SK-N-SH (cell line): Measurements from ENCODE around the gene ZBTB12. TPM values are rescaled to one million over a fixed set of nuclear protein-coding genes. Genes with fewer than 3 reads are reported as not detected.

ENCODE experiments used
- CTCF ChIA-PET: fragments of 300-600, 350-600 bp; formaldehyde crosslinking; extraction: SDS; loops from one replicate; lab custom pipeline; 2021; lab: Yijun Ruan, JAX
- POLR2A ChIA-PET: fragments of 350-600 bp; sonication (Branson Sonifier 250); formaldehyde crosslinking; extraction: SDS; loops from one replicate; lab custom pipeline; 2020; ENCODE audit warnings: antibody characterized with exemption, inconsistent platforms; lab: Yijun Ruan, JAX
- DNase-seq: peaks from one replicate; pipeline ENCODE4 v3.0.0; 2012
- H2AFZ ChIP-seq: fragments of 200-600 bp; sonication (generic); 2 replicates; pipeline ENCODE4 v1.8.1; 2016; ENCODE audit warnings: antibody characterized with exemption, mild to moderate bottlenecking, low read depth
- H3F3A ChIP-seq: fragments of 200-600 bp; sonication (generic); replicated peaks from 2 replicates; pipeline ENCODE3; 2016; ENCODE audit warnings: antibody characterized with exemption, mild to moderate bottlenecking; ENCODE audit not compliant: insufficient read depth
- H3K27ac ChIP-seq, 2 experiments: fragments of 200-500 bp in 1 of 2; fragments of 200-600 bp in 1 of 2; sonication (Bioruptor generic) in 1 of 2; sonication (generic), shearing (Covaris generic) in 1 of 2; 2 replicates each; pipeline versions ENCODE4 v1.5.1 to v1.6.1; 2014 to 2016; ENCODE audit warnings: low read depth in 2 of 2, inconsistent platforms in 1 of 2, low read length in 1 of 2, mild to moderate bottlenecking in 1 of 2, mixed read lengths in 1 of 2
- H3K27me3 ChIP-seq: fragments of 200-600 bp; sonication (generic), shearing (Covaris generic); 2 replicates; pipeline ENCODE4 v1.6.1; 2016; ENCODE audit warnings: mixed run types; ENCODE audit not compliant: insufficient read depth
- H3K36me3 ChIP-seq, 2 experiments: fragments of 200-500 bp in 1 of 2; fragments of 200-600 bp in 1 of 2; sonication (Bioruptor generic) in 1 of 2; sonication (generic) in 1 of 2; replicated peaks in 1 of 2; 2 replicates each; pipeline versions ENCODE3 to v1.5.1; 2014 to 2016; ENCODE audit warnings: low read length in 1 of 2, mild to moderate bottlenecking in 1 of 2; ENCODE audit not compliant: insufficient read depth in 2 of 2, control insufficient read depth in 1 of 2
- H3K4me1 ChIP-seq, 2 experiments: fragments of 200-500 bp in 1 of 2; fragments of 200-600 bp in 1 of 2; sonication (Bioruptor generic) in 1 of 2; sonication (generic), shearing (Covaris generic) in 1 of 2; 2 replicates each; pipeline versions ENCODE4 v1.5.1 to v1.6.1; 2014 to 2016; ENCODE audit warnings: low read depth in 1 of 2, low read length in 1 of 2, mixed run types in 1 of 2; ENCODE audit not compliant: insufficient read depth in 2 of 2, control insufficient read depth in 1 of 2
- H3K4me2 ChIP-seq: fragments of 200-600 bp; sonication (generic), shearing (Covaris generic); 2 replicates; pipeline ENCODE4 v1.6.1; 2017; ENCODE audit warnings: mixed run types
- H3K4me3 ChIP-seq, 2 experiments: fragments of 200-500 bp in 1 of 2; fragments of 200-600 bp in 1 of 2; sonication (Bioruptor generic) in 1 of 2; sonication (generic), shearing (Covaris generic) in 1 of 2; 2 replicates each; pipeline versions ENCODE4 v1.5.1 to v1.8.1; 2014 to 2016; ENCODE audit warnings: low read depth in 2 of 2, inconsistent platforms in 1 of 2, low read length in 1 of 2, mild to moderate bottlenecking in 1 of 2, mixed read lengths in 1 of 2, moderate library complexity in 1 of 2
- H3K79me2 ChIP-seq: fragments of 200-600 bp; sonication (generic); 2 replicates; pipeline ENCODE4 v1.8.1; 2017; ENCODE audit warnings: mild to moderate bottlenecking; ENCODE audit not compliant: insufficient read depth
- H3K9ac ChIP-seq: fragments of 200-600 bp; sonication (generic); 2 replicates; pipeline ENCODE4 v1.6.1; 2017; ENCODE audit warnings: mixed run types
- H3K9me2 ChIP-seq: fragments of 200-600 bp; sonication (generic); 2 replicates; pipeline ENCODE4 v1.6.1; 2017; ENCODE audit warnings: mixed run types
- H3K9me3 ChIP-seq: fragments of 200-600 bp; sonication (generic); 2 replicates; pipeline ENCODE4 v1.6.1; 2017; ENCODE audit warnings: mixed run types, mild to moderate bottlenecking, moderate library complexity
- H4K20me1 ChIP-seq: fragments of 200-600 bp; sonication (generic); 2 replicates; pipeline ENCODE4 v1.6.1; 2017; ENCODE audit warnings: mild to moderate bottlenecking, mixed run types; ENCODE audit not compliant: insufficient read depth
- CHD2 ChIP-seq: fragments of 150-350 bp; IDR thresholded peaks from 2 replicates; pipeline ENCODE4 v1.6.1; 2018; ENCODE audit warnings: low read length; ENCODE audit not compliant: partially characterized antibody
- FOXM1 ChIP-seq: IDR thresholded peaks from 2 replicates; pipeline ENCODE4 v1.4.0; 2012; ENCODE audit warnings: low read depth, mild to moderate bottlenecking
- POLR2AphosphoS5 ChIP-seq: IDR thresholded peaks from 2 replicates; pipeline ENCODE4 v1.6.1; 2012; ENCODE audit warnings: low read depth, low read length
- RXRA ChIP-seq: IDR thresholded peaks from 2 replicates; pipeline ENCODE4 v1.4.0; 2012; ENCODE audit warnings: low read depth, mild to moderate bottlenecking, borderline replicate concordance
- TAF1 ChIP-seq: IDR thresholded peaks from 2 replicates; pipeline ENCODE4 v1.6.1; 2012; ENCODE audit warnings: low read depth, mild to moderate bottlenecking, low read length, moderate library complexity, borderline replicate concordance
- TCF12 ChIP-seq: IDR thresholded peaks from 2 replicates; pipeline ENCODE4 v1.4.0; 2012
- YY1 ChIP-seq: IDR thresholded peaks from 2 replicates; pipeline ENCODE4 v1.4.0; 2012; ENCODE audit warnings: low read depth, mild to moderate bottlenecking
- WGBS: methylation state at CpG from one replicate; pipeline ENCODE4 v1.1.6; 2017; ENCODE audit warnings: low lambda C conversion rate; 5-methylcytosine and 5-hydroxymethylcytosine counted together
- polyA plus RNA-seq, 3 experiments: library from polyadenylated mRNA; depleted of rRNA; stranded (reverse); fragments of >200 nt; gene quantifications; 2 replicates each; pipeline ENCODE4 v1.2.3, GENCODE V29; 2012
- small RNA-seq, 7 experiments: library from RNA; depleted of rRNA; stranded (forward); fragments of <200 nt; gene quantifications; one replicate each; pipeline ENCODE3, GENCODE V24; 2012
- TF ChIP-seq, protein P1 (sequence below): IDR thresholded peaks from 2 replicates; pipeline ENCODE4 v1.6.1; 2012; ENCODE audit warnings: mild to moderate bottlenecking, low read depth, low read length, moderate library complexity
- TF ChIP-seq, protein P2 (sequence below): IDR thresholded peaks from 2 replicates; pipeline ENCODE4 v1.4.0; 2012; ENCODE audit warnings: low read depth, borderline replicate concordance
- TF ChIP-seq, protein P3 (sequence below): fragments of 150-350 bp; IDR thresholded peaks from 2 replicates; pipeline ENCODE4 v1.6.1; 2017; ENCODE audit warnings: antibody characterized with exemption, low read length, low read depth, borderline replicate concordance

The ZBTB12 gene
- polyA plus RNA-seq, 1 of the 3 experiments (the other 2 are of a cell fraction), result 8.3 TPM

DNA sequence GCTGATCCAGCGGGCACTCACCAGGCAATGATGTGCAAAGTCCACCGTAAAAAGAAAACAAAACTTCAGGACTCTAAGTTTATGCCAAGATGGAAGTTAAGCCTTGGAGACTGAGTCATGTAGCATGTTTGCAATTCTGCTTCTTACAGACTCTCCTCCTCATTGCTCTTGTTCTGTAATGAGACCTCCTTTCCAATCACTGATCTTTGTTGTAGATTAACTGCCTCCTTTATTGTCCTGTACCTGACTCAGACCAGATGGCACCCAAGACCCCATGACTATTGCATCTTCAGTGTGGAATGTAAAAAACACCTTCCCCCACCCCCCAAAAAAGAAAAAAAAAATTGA is 50.4 kb downstream of the ZBTB12 start (continued):
- TF ChIP-seq, protein P1, sequence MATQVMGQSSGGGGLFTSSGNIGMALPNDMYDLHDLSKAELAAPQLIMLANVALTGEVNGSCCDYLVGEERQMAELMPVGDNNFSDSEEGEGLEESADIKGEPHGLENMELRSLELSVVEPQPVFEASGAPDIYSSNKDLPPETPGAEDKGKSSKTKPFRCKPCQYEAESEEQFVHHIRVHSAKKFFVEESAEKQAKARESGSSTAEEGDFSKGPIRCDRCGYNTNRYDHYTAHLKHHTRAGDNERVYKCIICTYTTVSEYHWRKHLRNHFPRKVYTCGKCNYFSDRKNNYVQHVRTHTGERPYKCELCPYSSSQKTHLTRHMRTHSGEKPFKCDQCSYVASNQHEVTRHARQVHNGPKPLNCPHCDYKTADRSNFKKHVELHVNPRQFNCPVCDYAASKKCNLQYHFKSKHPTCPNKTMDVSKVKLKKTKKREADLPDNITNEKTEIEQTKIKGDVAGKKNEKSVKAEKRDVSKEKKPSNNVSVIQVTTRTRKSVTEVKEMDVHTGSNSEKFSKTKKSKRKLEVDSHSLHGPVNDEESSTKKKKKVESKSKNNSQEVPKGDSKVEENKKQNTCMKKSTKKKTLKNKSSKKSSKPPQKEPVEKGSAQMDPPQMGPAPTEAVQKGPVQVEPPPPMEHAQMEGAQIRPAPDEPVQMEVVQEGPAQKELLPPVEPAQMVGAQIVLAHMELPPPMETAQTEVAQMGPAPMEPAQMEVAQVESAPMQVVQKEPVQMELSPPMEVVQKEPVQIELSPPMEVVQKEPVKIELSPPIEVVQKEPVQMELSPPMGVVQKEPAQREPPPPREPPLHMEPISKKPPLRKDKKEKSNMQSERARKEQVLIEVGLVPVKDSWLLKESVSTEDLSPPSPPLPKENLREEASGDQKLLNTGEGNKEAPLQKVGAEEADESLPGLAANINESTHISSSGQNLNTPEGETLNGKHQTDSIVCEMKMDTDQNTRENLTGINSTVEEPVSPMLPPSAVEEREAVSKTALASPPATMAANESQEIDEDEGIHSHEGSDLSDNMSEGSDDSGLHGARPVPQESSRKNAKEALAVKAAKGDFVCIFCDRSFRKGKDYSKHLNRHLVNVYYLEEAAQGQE, result no peak
- no peak for TF ChIP-seq RXRA
- TF ChIP-seq, protein P2, sequence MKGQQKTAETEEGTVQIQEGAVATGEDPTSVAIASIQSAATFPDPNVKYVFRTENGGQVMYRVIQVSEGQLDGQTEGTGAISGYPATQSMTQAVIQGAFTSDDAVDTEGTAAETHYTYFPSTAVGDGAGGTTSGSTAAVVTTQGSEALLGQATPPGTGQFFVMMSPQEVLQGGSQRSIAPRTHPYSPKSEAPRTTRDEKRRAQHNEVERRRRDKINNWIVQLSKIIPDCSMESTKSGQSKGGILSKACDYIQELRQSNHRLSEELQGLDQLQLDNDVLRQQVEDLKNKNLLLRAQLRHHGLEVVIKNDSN, result no peak
- no peak for TF ChIP-seq FOXM1
- no peak for TF ChIP-seq CHD2
- TF ChIP-seq TAF1, result no peak
- TF ChIP-seq YY1, result no peak
- TF ChIP-seq TCF12, result no peak

DNA sequence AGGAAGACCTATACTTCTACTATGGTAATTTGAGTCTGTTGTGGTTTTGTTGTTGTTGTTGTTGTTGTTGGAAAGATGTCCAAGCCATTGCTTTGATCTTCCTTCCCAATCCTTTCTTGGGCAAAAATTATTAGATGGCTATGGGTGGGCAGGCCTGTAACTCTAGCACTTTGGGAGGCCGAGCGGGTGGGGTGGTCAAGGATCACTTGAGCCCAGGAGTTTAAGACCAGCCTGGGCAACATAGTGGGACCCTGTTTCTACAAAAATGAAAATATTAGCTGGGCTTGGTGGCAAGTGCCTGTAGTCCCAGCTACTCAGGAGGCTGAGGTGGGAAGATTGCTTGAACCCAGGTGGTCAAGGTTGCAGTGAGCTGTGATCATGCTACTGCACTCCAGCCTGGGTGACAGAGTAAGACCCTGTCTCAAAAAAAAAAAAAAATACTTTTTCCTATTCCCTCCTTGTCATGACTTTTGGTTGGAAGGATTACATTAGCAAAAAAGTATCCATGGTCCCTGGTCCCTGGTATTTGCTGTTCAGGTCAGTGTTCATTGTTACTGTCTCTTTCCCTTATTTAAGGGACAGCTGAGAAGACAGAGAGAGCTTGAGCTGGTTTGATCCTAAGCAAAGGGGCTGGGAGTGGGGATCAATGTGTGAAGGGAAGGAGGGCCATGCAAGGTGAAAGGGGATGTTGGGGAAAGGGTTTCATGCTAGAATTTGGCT is 51.0 kb downstream of the ZBTB12 start:
- Histone ChIP-seq H4K20me1 (no peaks in the 10 kb centered on the region), H3K79me2 (no peaks in the 10 kb centered on the region), H3K4me2 (no peak overlapping the region), H3K27ac (no peak overlapping the region), H3K4me1 (no peaks in the 10 kb centered on the region), H2AFZ (no peak overlapping the region; the same call in 1 of the 2 replicates), H3K27me3 (no peaks in the 10 kb centered on the region), H3K4me3 (no peak overlapping the region), H3K9me3 (no peaks in the 10 kb centered on the region), H3K9ac (no peak overlapping the region), H3K9me2 (no peaks in the 10 kb centered on the region), H3K36me3 (no peaks in the 10 kb centered on the region), H3F3A (peaks cover 5% of the 10 kb centered on the region)
- WGBS, result 85% methylated on average over 2 of the region's 2 CpGs
- TF ChIP-seq POLR2AphosphoS5 (no peak), FOXM1 (no peak)
- TF ChIP-seq, protein P3, sequence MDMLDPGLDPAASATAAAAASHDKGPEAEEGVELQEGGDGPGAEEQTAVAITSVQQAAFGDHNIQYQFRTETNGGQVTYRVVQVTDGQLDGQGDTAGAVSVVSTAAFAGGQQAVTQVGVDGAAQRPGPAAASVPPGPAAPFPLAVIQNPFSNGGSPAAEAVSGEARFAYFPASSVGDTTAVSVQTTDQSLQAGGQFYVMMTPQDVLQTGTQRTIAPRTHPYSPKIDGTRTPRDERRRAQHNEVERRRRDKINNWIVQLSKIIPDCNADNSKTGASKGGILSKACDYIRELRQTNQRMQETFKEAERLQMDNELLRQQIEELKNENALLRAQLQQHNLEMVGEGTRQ, result no peak
- ChIA-PET POLR2A (interaction anchor here (0.7 kb wide), 1 partner anchor 14 kb away, joined by 3 read pairs; no protein-coding TSS in a partner anchor), CTCF (no interaction called here)
- no peak for DNase-seq

Small RNAs within 50 kb of the gene (small RNA-seq; reads per million reads assigned to genes)
- 0 reads per million in 7 experiments for gene AL645922.1

Other genes starting within 250 kb of the ZBTB12 start
- gene BAG6, start 249.4 kb downstream of the ZBTB12 start, polyA plus RNA-seq (2012; rRNA removed), result 100 and 220 TPM in 2 replicates
- gene APOM, start 246.2 kb downstream of the ZBTB12 start, polyA plus RNA-seq (2012; rRNA removed), result 6.8 and 7.2 TPM in 2 replicates
- gene C6orf47, start 241.3 kb downstream of the ZBTB12 start, polyA plus RNA-seq (2012; rRNA removed), result 10.3 and 11.5 TPM in 2 replicates
- gene GPANK1, start 237.1 kb downstream of the ZBTB12 start, polyA plus RNA-seq (2012; rRNA removed), result 18.3 and 19.1 TPM in 2 replicates
- 97.3 and 101 TPM in 2 replicates for gene CSNK2B, start 236.0 kb downstream of the ZBTB12 start, polyA plus RNA-seq (2012; rRNA removed)
- gene LY6G5B, start 232.1 kb downstream of the ZBTB12 start, polyA plus RNA-seq (2012; rRNA removed), result 12.7 and 20.6 TPM in 2 replicates
- 0.60 and 1.1 TPM in 2 replicates for gene LY6G5C, start 221.0 kb downstream of the ZBTB12 start, polyA plus RNA-seq (2012; rRNA removed)
- gene ABHD16A, start 198.8 kb downstream of the ZBTB12 start, polyA plus RNA-seq (2012; rRNA removed), result 49.3 and 52.9 TPM in 2 replicates
- not detected in 2 replicates for gene LY6G6F, start 195.2 kb downstream of the ZBTB12 start, polyA plus RNA-seq (2012; rRNA removed)
- not detected in 2 replicates for gene LY6G6D, start 186.7 kb downstream of the ZBTB12 start, polyA plus RNA-seq (2012; rRNA removed)
- 0.08 TPM in 1 of 2 replicates, not detected in the other for gene LY6G6C, start 180.3 kb downstream of the ZBTB12 start, polyA plus RNA-seq (2012; rRNA removed)
- gene MPIG6B, start 178.7 kb downstream of the ZBTB12 start, polyA plus RNA-seq (2012; rRNA removed), result not detected in 2 replicates
- gene DDAH2, start 172.8 kb downstream of the ZBTB12 start, polyA plus RNA-seq (2012; rRNA removed), result 147 and 180 TPM in 2 replicates
- gene CLIC1, start 165.6 kb downstream of the ZBTB12 start, polyA plus RNA-seq (2012; rRNA removed), result 520 and 569 TPM in 2 replicates
- gene MSH5, start 162.1 kb downstream of the ZBTB12 start, polyA plus RNA-seq (2012; rRNA removed), result 16.0 and 19.5 TPM in 2 replicates
- gene SAPCD1, start 139.4 kb downstream of the ZBTB12 start, polyA plus RNA-seq (2012; rRNA removed), result 5.9 and 6.3 TPM in 2 replicates
- 0.45 and 0.56 TPM in 2 replicates for gene VWA7, start 124.8 kb downstream of the ZBTB12 start, polyA plus RNA-seq (2012; rRNA removed)
- gene VARS1, start 106.3 kb downstream of the ZBTB12 start, polyA plus RNA-seq (2012; rRNA removed), result 22.2 and 35.1 TPM in 2 replicates
- gene LSM2, start 95.1 kb downstream of the ZBTB12 start, polyA plus RNA-seq (2012; rRNA removed), result 47.8 and 79.1 TPM in 2 replicates
- gene HSPA1L, start 86.8 kb downstream of the ZBTB12 start, polyA plus RNA-seq (2012; rRNA removed), result 0.69 and 0.83 TPM in 2 replicates
- gene HSPA1A, start 86.5 kb downstream of the ZBTB12 start, polyA plus RNA-seq (2012; rRNA removed), result 71.1 and 119 TPM in 2 replicates
- gene HSPA1B, start 74.3 kb downstream of the ZBTB12 start, polyA plus RNA-seq (2012; rRNA removed), result 52.4 and 96.3 TPM in 2 replicates
- 42.2 and 43.0 TPM in 2 replicates for gene NEU1, start 39.3 kb downstream of the ZBTB12 start, polyA plus RNA-seq (2012; rRNA removed)
- gene SLC44A4, start 23.1 kb downstream of the ZBTB12 start, polyA plus RNA-seq (2012; rRNA removed), result 0.26 and 0.49 TPM in 2 replicates
- gene EHMT2, start 4.4 kb downstream of the ZBTB12 start, polyA plus RNA-seq (2012; rRNA removed), result 50.1 and 72.0 TPM in 2 replicates
- 0.15 and 0.43 TPM in 2 replicates for gene C2, start 25.6 kb upstream of the ZBTB12 start, polyA plus RNA-seq (2012; rRNA removed)
- gene CFB, start 44.0 kb upstream of the ZBTB12 start, polyA plus RNA-seq (2012; rRNA removed), result 42.1 and 64.4 TPM in 2 replicates
- gene NELFE, start 56.9 kb upstream of the ZBTB12 start, polyA plus RNA-seq (2012; rRNA removed), result 89.5 and 116 TPM in 2 replicates
- gene SKIC2, start 57.1 kb upstream of the ZBTB12 start, polyA plus RNA-seq (2012; rRNA removed), result 86.3 and 89.4 TPM in 2 replicates
- gene DXO, start 70.1 kb upstream of the ZBTB12 start, polyA plus RNA-seq (2012; rRNA removed), result 25.3 and 27.1 TPM in 2 replicates
- gene C4A, start 80.0 kb upstream of the ZBTB12 start, polyA plus RNA-seq (2012; rRNA removed), result 9.9 and 11.4 TPM in 2 replicates
- gene C4B, start 112.7 kb upstream of the ZBTB12 start, polyA plus RNA-seq (2012; rRNA removed), result 6.8 and 10.9 TPM in 2 replicates
- 0.03 TPM in 1 of 2 replicates, not detected in the other for gene CYP21A2, start 136.3 kb upstream of the ZBTB12 start, polyA plus RNA-seq (2012; rRNA removed)
- gene TNXB, start 207.3 kb upstream of the ZBTB12 start, polyA plus RNA-seq (2012; rRNA removed), result 0.48 and 0.55 TPM in 2 replicates
- gene ATF6B, start 226.2 kb upstream of the ZBTB12 start, polyA plus RNA-seq (2012; rRNA removed), result 61.3 and 73.0 TPM in 2 replicates
- gene FKBPL, start 228.2 kb upstream of the ZBTB12 start, polyA plus RNA-seq (2012; rRNA removed), result 2.7 and 3.5 TPM in 2 replicates
- gene PRRT1, start 249.9 kb upstream of the ZBTB12 start, polyA plus RNA-seq (2012; rRNA removed), result 1.2 and 1.5 TPM in 2 replicates